ENCODE results near the gene FOXN1.
A peak's percentile ranks its signal among the peaks of the same experiment; 100 is the strongest.
"Not testable (repeated sequence)": the region's sequence is repeated elsewhere in the genome, so short reads cannot be mapped to it uniquely, and the experiment has no call there.

Gene FOXN1

GRCh38 chr17:28572259-28573039, 66.3 kb downstream of the FOXN1 start:
- DNase-seq = peak in 9 of 56 donors; percentile 5 to 39 (median 20)

GRCh38 chr17:28573040-28573380, 66.9 kb downstream of the FOXN1 start:
- no peak for DNase-seq

- no peak for DNase-seq
Observed at GRCh38 chr17:28573521-28573920, 67.4 kb downstream of the FOXN1 start.

GRCh38 chr17:28573966-28574480, 67.9 kb downstream of the FOXN1 start:
- DNase-seq = no peak

DNA sequence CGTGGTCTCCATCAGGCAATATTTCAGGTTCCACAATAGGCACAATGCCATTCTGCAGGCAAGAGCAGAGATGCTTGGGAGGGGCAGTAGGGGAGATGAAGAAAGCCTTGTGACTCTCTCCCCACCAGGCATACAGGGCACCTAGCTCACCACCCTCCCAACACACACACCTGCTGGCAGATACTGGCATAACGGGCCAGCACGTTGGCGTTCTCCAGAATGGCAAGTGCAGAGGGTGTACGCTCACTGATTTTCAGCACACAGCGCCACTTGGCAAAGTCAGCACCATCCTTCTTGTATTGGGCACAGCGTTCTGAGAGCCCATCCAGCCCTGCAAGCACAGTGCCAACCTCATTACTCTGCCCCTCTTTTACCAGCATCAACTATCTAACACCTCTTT, 68.4 kb downstream of the FOXN1 start:
- peak in 1 of 56 donors; percentile 1 for DNase-seq

DNA sequence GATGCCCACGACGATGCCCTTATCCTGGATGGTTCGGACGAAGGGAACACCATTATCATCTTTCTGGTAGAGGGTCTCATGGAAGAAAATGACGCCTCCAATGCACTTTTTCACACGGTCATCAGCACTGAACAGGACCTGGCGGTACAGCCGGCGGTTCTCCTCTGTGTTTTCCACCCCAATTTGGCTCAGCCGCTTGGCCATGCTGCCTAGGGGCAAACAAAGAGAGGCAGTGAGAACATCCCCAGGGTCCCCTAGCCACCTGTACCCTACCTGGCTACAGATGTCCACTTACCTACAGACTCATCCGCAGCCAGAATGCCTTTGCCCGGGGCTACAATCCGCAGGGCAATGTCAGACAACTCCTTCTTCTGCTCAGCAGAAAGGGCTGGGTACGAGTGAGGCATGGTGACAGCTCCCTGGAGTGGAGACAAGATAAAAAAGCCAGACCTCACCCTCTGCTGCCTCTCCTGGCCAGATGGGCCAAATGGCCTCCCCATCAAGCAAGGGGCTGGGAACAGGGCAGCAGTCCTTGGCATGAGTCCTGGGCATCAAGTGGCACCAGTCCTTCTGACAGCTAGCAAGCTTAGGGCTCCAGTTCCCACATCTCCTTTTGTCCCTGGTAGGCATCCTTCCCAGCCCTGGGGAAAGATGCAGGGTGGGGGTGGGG, 69.1 kb downstream of the FOXN1 start:
- DNase-seq = peak in 44 of 56 donors; percentile 9 to 77 (median 43)

DNA sequence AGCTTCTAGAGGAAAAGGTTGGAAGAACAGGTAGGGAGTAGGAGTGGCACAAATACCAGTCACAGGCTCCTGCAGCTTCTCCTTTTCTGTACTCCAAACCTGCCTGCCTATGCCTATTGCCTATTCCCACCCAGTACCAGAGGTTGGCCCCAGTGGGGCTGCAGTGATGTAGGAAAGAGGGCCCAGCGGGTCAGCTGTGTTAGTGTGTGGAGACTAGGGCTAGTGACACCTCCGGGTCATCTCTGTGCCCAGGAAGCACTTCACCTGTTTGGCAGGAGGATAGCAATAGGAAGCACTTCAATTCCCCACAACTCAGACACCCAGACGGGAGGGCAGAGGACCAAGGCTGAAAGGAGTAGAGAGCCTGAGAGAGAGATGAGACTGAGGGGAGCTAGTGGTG, 69.9 kb downstream of the FOXN1 start:
- not testable (repeated sequence) for DNase-seq

DNA sequence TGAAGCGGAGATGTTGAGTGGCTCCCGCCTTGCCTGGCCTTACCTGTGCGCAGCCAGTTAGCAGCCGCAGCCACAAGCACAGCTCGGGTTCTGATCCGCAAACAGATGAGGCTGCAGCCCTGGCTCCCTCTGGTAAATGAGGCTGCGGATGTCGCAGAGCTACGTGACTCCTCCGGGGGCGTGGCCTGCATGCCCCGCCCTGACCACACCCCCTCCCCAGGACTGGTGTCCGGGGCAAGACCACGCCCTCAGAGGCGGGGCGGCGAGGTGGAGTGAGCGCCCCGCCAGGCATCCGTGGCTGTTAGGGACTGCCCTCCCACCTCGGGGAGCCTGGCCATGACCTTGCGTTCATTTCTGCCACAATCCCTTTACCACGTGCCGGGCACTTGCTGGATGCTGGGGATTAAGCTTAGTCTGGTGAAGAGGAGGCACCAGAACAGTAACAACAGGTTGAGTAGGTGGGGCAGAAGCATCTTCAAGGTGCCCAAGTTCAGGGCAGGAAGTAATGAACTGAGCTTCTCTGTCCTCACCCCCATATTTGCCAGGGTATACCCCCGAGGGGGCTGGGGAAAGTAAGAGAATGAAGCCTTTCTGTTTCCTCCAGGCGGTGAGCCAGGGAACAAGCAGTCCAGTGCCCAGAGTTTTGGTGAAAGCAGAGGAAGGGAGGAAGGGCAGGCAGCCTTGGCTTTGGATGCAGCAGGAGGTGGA, 70.8 kb downstream of the FOXN1 start, which contains the start of gene ALDOC:
TSS of gene ALDOC (minus strand) at position 138 of the 708 bp plus-strand sequence. CDS start 1,363 bp downstream, outside the sequence.
- peak; percentile 57 to 98 (median 91) for DNase-seq

DNA sequence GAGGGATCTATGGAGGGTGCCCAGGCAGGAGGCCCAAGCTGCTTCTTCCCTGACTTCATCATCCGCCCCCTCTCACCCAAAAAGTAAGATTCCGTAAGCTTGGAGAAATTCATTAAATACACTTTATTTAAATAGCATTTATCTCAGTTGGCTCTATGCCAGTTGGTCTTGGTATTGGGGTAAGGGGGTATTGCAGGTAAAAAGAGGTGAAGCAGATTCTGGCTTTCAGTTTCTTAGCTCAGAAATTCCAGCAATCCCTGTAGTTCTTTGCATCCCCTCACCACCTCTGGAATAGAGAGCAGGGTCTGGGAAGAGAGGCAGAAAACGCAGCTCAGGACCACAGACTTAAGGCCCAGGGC, 71.3 kb downstream of the FOXN1 start:
- DNase-seq = no peak

GRCh38 chr17:28578246-28579195, 72.4 kb downstream of the FOXN1 start:
- no peak for DNase-seq

GRCh38 chr17:28579526-28579925, 73.4 kb downstream of the FOXN1 start:
- no peak for DNase-seq

DNA sequence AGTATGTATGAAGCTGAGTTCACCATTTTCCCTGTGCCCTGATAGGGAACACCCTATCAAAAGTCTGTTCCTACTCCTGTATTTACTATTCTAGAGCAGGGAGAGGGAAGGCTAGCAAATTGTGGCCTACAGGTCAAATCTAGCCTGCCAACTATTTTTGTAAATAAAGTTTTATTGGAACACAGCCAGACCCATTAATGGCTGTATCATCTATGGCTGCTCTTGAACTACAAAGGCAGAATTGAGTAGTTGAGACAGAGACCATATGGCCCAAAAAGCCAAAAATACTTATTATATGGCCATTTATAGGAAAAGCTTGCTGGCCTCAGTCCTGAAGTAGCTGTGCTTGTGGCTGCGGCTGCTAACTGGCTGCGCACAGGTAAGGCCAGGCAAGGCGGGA, 74.8 kb downstream of the FOXN1 start:
- DNase-seq = no peak

GRCh38 chr17:28582513-28582912, 76.4 kb downstream of the FOXN1 start:
- no peak for DNase-seq

DNA sequence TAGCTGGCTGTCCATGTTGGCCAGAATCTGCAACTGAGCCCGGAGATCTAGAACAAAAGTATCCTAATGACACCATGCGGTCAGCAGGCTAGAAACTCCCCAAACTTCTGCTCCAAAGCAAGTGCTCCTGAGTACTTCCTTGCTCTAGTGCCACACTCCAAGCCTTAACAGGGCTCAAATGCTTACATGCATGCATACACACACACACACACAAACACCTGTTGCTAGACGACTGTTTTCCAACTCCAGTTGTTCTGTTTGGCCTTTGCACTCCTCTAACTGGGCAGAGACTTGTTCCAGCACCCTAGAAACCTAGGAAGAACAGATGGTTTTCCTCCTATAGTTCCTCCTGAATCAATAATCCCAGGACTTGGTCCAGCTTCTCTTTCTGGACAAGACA, 78.3 kb downstream of the FOXN1 start:
- DNase-seq = peak in 1 of 56 donors; percentile 5

DNA sequence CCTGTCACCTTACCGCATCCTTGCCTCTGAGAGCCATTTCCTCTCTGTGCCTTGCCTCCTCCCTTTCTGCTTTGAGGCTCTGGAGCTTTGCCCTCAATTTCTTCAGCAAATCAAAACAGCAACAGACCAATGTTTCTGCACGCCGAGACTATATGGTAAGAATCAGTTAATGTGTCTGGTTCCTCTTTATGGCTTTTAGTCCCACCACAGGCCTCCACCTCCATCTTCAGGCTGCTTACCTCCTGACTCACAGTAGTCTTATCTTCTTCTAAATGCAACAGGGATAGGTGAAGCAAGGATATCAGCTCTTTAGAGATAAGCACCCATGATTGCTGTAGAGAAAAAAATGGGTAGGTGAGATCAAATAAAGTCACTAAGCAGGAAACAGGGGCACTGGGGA, 79.7 kb downstream of the FOXN1 start:
- DNase-seq = no peak

All from amygdala (tissue), 56 donors.